SH-SY5Y (cell line): ENCODE data around the gene ZDHHC19.

Source experiments
- GATA2 ChIP-seq: IDR thresholded peaks from 2 replicates; pipeline ENCODE4 v1.6.1; 2011; ENCODE audit warnings: mild to moderate bottlenecking, low read depth, low read length
- GATA3 ChIP-seq: IDR thresholded peaks from 2 replicates; pipeline ENCODE4 v1.6.1; 2011; ENCODE audit warnings: low read depth, mild to moderate bottlenecking, low read length, moderate library complexity

ZDHHC19 gene

DNA sequence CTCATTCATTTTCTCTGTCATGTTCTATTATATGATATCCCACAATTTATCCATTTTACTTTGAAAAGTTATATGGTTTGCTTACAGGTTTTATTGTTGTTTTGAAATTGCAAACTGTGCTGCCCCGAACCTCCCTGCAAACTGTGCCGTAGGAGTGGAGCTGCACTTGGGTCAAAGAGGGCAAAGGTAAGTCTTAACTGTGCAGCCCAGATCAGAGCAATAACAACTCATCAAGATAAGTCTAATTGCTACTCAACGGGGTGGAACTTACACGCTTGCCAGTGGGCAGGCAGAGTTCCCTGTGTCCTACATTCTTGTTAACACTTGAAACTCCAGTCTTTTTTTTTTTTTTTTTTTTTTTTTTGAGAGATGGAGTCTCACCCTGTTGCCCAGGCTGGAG is 33.2 kb downstream of the ZDHHC19 start:
- TF ChIP-seq GATA3 (no peak), GATA2 (no peak)

DNA sequence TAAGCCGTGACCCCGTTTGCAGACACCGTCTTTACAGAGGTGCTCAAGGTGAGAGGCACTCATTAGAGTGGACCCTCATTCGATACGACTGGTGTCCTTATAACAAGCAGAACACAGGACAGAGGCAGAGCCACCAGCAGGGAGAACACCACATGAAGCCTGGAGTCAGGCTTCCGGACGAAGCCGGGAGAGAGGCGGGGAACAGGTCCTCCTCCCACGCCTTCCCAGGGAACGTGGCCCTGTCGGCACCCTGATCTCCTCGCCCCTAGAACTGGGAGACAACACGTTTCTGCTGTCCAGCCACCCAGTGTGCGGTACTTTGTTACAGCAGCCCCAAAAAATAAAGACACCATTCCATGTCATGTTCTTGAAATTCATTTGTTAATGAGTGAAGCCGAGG is 33.6 kb downstream of the ZDHHC19 start:
- no peak for TF ChIP-seq GATA2
- no peak for TF ChIP-seq GATA3

DNA sequence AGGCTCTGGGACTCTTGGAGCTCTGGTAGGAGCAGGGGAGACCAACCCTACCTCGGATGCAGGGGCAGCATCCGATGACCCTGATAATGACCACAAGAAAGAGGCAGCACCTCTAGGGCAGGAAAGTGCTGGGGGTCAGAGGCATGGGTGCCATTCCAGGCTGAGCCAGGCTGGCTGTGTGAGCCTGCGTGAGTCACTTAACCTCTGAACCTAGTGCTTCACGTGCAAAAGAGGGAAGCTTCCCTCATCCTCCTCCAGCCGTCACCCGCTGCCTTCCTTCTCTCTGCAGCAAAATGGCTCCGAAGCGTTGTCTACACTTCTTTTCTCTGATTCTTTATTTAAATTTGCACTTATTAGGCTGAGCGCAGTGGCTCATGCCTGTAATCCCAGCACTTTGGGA is 35.5 kb downstream of the ZDHHC19 start:
- TF ChIP-seq GATA2, result no peak
- TF ChIP-seq GATA3, result no peak

DNA sequence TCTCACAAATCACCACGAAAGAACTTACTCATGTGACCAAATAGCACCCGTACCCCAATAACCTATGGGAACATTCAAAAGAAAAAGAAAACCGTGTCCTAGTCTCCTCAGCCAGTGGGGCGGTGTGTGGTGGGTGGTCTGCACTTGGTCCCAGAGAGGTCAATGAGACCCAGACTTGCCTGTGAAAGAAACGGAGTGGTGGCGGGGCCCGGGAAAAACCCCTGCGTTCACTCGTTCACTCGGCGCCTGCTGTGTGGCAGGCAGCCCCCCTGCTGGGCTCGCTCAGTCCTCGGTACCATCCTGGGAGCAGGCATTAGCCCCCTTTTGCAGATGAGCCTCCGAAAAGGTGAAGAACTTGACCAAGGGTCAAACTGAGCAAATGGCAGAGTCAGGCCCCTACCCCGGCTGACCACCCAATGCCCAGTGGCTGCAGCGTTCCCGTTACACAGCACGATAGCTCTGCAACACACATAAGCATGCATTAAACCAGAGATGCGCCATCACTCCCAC is 36.0 kb downstream of the ZDHHC19 start:
- no peak for TF ChIP-seq GATA3
- no peak for TF ChIP-seq GATA2

DNA sequence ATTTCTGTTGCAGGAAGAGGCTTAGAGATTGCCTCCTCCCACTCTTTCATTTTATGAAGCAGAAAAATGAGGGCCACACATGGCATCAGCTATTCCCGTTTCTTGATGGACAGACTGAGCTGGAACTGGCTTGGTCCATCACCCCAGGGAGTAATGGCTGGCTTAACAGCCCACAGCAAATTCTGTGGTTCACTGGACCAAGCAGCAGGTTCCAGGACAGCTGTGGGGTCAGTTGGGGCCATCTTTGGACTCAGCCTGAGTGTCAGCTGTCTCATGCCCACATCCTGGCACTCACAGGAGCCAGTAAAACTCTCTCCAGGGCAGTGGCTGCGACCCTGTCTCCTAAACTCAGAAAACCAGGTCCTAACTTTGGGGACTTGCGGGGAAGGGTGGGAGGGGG is 36.5 kb downstream of the ZDHHC19 start:
- no peak for TF ChIP-seq GATA3

DNA sequence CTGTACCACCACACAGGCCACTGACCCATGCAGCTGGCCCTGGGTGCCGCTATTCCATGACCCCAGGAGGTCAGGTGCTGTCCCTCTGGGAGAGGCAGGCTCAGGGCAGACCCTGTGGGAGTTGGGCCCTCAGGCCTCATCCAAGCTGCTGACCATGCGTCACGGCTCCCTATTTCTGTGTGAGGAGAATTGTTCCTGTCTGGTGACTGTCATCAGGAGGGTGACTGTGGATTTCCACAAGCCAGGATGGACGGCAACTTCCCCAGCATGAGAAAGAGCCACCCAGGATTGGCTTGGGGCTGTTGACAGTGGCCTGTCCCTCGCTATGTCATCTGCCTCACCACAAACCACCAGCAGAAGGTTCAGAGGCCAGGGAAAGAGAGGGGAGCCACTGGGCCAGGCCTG is 41.4 kb downstream of the ZDHHC19 start:
- TF ChIP-seq GATA2, result no peak
- TF ChIP-seq GATA3, result no peak

DNA sequence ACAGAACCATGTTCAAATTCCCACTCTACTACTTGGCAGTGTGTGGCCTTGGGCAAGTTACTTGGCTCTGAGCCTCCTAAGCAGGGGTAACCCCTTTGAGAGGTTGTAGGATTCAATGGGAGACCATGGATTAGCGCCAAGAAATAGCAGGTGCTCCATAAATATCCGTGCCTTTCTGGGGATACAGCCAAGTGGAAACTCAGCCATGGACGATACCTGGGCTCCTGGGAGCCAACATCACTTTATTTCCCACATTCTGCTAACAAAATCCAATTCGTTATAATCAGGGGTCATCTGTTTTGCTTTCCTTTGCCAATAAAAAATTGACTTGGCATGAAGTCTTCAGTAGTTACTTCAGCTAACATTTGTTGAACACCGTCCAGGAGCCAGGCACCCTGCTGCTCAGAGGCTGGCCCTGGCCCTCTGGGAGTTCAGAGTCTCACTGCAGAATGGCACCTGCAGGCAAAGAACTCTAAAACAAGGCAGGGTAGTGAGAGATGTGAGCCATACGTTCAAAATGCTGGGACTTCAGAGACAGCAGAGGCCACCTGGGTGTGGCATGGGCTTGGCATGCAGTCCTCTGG is 42.3 kb downstream of the ZDHHC19 start:
- TF ChIP-seq GATA3, result no peak
- TF ChIP-seq GATA2, result no peak

DNA sequence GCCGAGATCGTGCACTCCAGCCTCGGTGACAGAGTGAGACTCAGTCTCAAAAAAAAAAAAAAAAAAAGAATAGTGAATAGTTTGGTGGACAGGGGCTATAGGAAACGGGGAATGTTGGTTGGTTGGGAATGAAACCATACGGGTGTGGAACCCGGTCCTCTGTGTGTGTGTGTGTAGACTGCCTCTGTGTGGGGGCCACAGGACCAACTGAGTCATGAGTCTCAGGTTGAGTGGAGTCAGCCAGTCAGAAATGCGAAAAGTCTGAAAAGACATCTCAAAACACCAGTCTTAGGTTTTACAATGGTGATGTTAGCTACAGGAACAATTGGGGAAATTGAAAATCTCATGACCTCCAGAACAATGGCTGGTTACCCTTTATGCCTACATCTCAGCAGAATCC is 44.5 kb downstream of the ZDHHC19 start:
- TF ChIP-seq GATA2 (no peak), GATA3 (no peak)

DNA sequence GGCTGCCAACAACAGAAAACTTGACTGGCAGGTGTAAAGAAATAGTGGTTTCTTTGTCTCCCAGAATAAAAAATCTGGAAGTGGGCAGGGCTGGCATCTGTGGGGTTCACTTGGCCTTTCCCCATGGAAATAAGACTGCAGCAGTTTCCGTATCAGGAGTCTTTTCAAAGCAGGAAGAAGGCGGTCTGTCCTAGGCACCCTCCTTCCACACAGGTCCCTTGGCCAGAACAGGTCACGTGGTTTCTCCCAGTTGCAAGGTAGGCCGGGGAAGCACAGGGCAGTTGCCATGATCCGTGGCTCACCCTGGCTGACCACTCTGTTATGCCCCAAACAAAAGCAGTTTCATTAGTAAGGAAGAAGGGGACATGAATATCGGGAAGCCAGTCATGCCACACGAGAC is 45.4 kb downstream of the ZDHHC19 start:
- TF ChIP-seq GATA2 (no peak), GATA3 (no peak)

DNA sequence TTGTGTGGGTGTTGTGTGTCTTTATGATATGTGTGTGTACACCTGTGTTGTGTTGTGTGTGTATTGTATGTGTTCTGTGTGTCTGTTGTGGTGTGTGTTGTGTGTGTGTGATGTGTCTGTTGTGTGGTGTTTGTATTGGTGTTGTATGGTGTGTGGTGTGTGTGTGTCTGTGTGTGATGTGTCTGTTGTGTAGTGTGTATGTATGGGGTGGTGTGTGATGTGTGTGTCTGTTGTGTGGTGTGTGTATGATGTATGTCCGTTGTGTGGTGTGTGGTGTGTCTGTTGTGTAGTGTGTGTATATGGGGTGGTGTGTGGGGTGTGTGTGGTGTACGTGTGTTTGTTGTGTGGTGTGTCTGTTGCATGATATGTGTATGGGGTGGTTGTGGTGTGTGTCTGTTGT is 46.6 kb downstream of the ZDHHC19 start:
- TF ChIP-seq GATA3 (no peak), GATA2 (no peak)

DNA sequence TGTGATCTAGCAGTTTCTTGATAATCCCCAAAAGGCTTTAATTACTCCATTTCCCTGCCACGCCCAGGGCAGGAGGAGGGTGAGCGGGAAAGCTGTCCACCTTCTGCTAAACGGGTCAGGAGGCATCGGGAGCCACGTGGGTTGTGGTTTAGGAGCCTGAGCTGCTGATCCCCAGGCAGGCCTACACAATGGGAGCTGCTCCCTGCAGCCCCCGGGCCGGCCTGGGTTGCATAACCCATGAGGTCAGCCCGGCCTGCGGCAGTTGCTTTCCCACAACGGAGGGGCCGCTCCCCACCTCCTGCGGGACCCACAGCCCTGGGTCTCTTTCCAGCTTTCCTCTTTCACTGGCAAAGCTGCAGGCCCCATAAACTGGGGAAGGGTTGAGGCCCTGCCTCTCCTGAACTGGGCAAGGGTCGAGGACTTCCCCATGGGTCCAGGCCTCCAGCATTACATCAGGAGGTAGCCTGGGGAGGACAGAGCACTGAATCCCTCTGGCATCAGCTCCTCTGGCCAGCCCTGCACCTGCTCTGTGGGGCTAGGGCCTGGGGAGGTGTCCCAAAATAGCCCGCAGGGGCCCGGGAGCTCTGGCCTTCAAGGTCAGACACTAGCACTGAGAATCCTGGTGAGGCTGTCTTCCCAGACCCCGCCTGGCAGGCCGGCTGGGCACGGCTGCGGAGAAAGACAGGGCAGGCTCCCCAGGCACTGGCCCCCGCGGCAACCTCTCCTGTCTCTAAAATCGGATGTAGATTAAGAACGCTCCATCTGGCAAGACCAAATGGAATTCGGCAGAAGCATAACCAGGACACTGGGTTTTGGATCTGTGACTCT is 47.3 kb downstream of the ZDHHC19 start:
- TF ChIP-seq GATA3 (no peak), GATA2 (no peak)

DNA sequence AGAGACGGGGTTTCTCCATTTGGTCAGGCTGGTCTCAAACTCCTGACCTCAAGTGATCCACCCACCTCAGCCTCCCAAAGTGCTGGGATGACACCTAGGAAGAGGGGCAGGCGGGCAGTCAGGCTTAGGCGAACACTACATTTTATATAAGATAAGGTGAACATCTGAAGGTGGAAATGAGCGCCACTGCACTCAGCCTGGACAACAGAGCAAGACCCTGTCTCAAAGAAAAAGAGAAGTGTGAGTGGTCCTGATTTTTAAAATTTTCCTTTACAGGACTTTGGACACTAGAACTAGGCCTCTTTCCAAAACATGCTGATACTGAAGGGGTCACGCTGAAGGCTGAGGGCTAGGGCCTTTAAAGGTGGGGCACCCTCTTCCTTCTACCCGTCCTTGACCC is 48.0 kb downstream of the ZDHHC19 start:
- no peak for TF ChIP-seq GATA3
- TF ChIP-seq GATA2, result no peak

DNA sequence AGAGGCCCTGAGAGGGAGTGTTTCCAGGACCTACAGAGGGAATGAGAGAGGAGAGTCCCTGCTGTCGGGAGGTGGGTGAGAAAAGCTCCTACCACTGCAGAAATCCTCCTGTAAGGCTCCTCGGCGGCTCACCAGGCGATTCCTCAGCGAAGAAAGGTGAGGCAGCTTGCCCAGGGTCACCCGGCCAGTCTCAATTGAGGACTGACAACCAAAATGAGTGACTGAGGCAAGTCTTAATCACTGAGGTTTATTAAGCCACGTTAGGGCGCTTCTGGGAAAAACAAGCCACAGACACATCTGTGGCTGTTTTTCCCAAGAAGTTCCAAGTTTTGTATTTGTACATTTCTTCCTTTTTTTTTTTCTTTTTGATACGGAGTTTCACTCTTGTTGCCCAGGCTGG is 48.5 kb downstream of the ZDHHC19 start:
- TF ChIP-seq GATA2, result no peak
- no peak for TF ChIP-seq GATA3

DNA sequence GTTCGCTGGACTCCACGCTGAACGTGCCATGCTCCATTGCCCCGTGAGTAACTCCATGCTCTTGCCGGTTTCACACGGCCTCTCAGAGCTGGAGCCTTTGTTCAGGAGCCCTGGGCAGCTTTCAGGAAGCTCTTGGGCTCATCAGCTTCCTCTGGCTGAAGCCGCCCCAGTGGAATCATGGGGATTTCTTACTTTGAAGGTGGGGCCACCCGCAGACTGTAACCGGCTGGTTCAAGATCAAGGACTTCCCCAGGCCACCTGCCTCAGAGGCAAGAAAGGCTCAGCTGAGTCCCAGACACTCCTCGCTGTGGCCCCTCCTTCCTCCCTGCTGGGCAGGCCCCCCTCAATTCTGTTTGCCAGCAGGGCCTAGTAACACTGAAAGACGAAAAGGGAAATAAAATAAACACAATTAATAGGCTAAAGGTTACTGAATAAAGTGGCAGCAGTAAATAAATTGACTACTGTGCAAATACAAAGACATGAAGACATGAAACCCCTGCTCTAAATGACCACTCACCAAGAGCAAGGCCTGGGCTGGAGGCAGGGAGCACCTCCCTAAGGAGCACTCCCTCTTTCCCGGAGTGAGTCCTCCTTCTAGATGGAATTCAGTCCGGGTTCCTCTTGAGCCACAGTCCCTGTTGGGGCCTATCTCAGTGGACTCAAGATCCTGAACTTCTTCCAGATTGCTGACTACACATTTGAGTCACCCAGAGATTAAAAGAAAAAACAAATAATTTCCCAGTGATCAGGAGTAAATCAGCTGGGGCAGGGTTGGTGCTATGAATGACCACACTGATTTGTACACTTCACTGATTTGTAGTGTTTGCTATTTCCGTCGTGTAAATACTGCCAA is 51.0 kb downstream of the ZDHHC19 start:
- TF ChIP-seq GATA3 (no peak), GATA2 (no peak)
